ENCODE data around the gene USP40. TPM values are rescaled to one million over a fixed set of nuclear protein-coding genes. Genes with fewer than 3 reads are reported as not detected.

USP40 gene
- total and polyA plus RNA-seq, 10 of the 15 experiments (the other 5 are each of a cell fraction or from before 2014, with no cell fraction given): 3.4 to 20.8 (median 15.2) TPM

DNA sequence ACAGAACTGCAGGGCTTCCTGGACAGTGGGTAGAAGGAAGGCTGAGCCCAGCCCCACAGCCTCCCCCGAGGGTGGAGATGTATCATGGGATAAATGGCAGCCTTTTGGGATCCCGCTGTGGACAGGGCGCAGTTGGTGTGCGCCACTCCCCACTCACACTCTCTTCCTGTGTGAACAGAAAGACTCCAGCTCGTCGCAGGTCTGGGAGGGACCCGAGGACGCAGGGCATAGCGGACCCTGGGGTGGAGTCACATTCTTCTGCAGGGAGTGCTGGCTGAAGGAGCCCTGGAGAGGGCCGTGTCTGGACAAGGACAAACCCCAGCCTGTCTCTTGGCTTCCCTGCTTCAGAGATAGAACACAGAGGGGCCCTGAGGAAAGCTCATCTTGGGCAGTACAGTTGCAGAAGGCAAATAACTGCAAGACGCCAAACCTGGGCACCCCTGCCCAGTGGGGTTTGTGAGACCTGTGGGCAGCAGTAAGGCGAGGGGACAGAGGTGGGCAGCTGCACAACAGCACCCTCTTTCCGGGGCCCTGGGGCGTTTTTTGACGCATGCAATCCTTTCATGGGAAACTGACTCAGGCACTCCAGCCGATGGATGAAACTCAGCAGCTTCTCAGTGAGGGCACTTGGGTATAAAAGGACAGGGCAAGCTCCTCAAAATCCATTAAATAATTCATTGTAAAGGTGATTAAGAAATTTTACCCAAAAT lies 101.9 kb downstream of the USP40 start:
- H3K27me3 ChIP-seq (replicated peaks in 1 of 2; ENCODE audit: control insufficient read depth in 2 of 2, insufficient read depth in 2 of 2, low read length in 1 of 2): no peaks in the 10 kb centered on the region
- SMC1A ChIA-PET (ENCODE audit: uncharacterized antibody, unreplicated experiment): no interaction called here

More for the DNA sequence above, 101.9 kb downstream of the USP40 start:
- no peaks in the 10 kb centered on the region for H3K9me3 ChIP-seq (replicated peaks; ENCODE audit: control insufficient read depth, insufficient read depth, low read length)
- H3K27ac ChIP-seq (ENCODE audit: control insufficient read depth, insufficient read depth): no peak overlapping the region
- no peaks in the 10 kb centered on the region for H3K79me2 ChIP-seq (ENCODE audit: control insufficient read depth, insufficient read depth, low read length)
- TF ChIP-seq, protein P1, sequence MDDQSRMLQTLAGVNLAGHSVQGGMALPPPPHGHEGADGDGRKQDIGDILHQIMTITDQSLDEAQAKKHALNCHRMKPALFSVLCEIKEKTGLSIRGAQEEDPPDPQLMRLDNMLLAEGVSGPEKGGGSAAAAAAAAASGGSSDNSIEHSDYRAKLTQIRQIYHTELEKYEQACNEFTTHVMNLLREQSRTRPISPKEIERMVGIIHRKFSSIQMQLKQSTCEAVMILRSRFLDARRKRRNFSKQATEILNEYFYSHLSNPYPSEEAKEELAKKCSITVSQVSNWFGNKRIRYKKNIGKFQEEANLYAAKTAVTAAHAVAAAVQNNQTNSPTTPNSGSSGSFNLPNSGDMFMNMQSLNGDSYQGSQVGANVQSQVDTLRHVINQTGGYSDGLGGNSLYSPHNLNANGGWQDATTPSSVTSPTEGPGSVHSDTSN (IDR thresholded peaks at IDR 0.05; ENCODE audit: insufficient replicate concordance, low read depth, low read length): no peak
- TF ChIP-seq TAF1 (IDR thresholded peaks at IDR 0.05; ENCODE audit: borderline replicate concordance, low read depth, low read length) (no peak), ZNF274 (IDR thresholded peaks at IDR 0.05; ENCODE audit: insufficient read depth, insufficient read length) (no peak), YY1 (IDR thresholded peaks at IDR 0.05; ENCODE audit: low read depth, low read length) (no peak)
- TF ChIP-seq, protein P2, sequence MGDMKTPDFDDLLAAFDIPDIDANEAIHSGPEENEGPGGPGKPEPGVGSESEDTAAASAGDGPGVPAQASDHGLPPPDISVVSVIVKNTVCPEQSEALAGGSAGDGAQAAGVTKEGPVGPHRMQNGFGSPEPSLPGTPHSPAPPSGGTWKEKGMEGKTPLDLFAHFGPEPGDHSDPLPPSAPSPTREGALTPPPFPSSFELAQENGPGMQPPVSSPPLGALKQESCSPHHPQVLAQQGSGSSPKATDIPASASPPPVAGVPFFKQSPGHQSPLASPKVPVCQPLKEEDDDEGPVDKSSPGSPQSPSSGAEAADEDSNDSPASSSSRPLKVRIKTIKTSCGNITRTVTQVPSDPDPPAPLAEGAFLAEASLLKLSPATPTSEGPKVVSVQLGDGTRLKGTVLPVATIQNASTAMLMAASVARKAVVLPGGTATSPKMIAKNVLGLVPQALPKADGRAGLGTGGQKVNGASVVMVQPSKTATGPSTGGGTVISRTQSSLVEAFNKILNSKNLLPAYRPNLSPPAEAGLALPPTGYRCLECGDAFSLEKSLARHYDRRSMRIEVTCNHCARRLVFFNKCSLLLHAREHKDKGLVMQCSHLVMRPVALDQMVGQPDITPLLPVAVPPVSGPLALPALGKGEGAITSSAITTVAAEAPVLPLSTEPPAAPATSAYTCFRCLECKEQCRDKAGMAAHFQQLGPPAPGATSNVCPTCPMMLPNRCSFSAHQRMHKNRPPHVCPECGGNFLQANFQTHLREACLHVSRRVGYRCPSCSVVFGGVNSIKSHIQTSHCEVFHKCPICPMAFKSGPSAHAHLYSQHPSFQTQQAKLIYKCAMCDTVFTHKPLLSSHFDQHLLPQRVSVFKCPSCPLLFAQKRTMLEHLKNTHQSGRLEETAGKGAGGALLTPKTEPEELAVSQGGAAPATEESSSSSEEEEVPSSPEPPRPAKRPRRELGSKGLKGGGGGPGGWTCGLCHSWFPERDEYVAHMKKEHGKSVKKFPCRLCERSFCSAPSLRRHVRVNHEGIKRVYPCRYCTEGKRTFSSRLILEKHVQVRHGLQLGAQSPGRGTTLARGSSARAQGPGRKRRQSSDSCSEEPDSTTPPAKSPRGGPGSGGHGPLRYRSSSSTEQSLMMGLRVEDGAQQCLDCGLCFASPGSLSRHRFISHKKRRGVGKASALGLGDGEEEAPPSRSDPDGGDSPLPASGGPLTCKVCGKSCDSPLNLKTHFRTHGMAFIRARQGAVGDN (IDR thresholded peaks at IDR 0.05): no peak
- TF ChIP-seq, protein P3, sequence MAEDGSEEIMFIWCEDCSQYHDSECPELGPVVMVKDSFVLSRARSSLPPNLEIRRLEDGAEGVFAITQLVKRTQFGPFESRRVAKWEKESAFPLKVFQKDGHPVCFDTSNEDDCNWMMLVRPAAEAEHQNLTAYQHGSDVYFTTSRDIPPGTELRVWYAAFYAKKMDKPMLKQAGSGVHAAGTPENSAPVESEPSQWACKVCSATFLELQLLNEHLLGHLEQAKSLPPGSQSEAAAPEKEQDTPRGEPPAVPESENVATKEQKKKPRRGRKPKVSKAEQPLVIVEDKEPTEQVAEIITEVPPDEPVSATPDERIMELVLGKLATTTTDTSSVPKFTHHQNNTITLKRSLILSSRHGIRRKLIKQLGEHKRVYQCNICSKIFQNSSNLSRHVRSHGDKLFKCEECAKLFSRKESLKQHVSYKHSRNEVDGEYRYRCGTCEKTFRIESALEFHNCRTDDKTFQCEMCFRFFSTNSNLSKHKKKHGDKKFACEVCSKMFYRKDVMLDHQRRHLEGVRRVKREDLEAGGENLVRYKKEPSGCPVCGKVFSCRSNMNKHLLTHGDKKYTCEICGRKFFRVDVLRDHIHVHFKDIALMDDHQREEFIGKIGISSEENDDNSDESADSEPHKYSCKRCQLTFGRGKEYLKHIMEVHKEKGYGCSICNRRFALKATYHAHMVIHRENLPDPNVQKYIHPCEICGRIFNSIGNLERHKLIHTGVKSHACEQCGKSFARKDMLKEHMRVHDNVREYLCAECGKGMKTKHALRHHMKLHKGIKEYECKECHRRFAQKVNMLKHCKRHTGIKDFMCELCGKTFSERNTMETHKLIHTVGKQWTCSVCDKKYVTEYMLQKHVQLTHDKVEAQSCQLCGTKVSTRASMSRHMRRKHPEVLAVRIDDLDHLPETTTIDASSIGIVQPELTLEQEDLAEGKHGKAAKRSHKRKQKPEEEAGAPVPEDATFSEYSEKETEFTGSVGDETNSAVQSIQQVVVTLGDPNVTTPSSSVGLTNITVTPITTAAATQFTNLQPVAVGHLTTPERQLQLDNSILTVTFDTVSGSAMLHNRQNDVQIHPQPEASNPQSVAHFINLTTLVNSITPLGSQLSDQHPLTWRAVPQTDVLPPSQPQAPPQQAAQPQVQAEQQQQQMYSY (CRISPR knock-in tag; IDR thresholded peaks at IDR 0.05): no peak
- no peak for DNase-seq (ENCODE audit: low read depth, low spot score)
- no peak for ATAC-seq
- H4K20me1 ChIP-seq (ENCODE audit: control insufficient read depth, insufficient read depth): no peaks in the 10 kb centered on the region
- BruUV-seq (replicated peaks): no TSS peak
- H3K9ac ChIP-seq (ENCODE audit: control insufficient read depth, insufficient read depth, low read length): no peak overlapping the region
- intact Hi-C loops (cut with micrococcal nuclease; ENCODE audit: unreplicated experiment): no loop called here
- no peaks in the 10 kb centered on the region for H3K4me1 ChIP-seq (ENCODE audit: control insufficient read depth, insufficient read depth, low read length)
- no peak for FAIRE-seq
- peaks cover 18 to 28% of the 10 kb centered on the region in 2 experiments for H3K36me3 ChIP-seq (ENCODE audit: control insufficient read depth in 2 of 2, insufficient read depth in 2 of 2, low read length in 1 of 2)
- in situ Hi-C loops (cut with MboI): no loop called here
- ChIA-PET RAD21 (ENCODE audit: unreplicated experiment) (no interaction called here), CTCF (interaction anchor here (0.6 to 0.9 kb wide), 2 partner anchors 21 to 124 kb away, joined by 3 read pairs; no protein-coding TSS in a partner anchor), POLR2A (no interaction called here)
- WGBS (ENCODE audit: insufficient coverage, insufficient replicate concordance, low lambda C conversion rate, missing lambda C conversion rate): 75% methylated on average over 16 of the region's 16 CpGs
- H3K4me3 ChIP-seq: no peak overlapping the region
- no peak overlapping the region for H2AFZ ChIP-seq (ENCODE audit: control insufficient read depth, low read depth, low read length)
- H3K4me2 ChIP-seq (ENCODE audit: control insufficient read depth, insufficient read depth): no peak overlapping the region

Measured in GM12878 (cell line).